ENCODE data around the gene C2orf78.

Gene C2orf78

GRCh38 chr2:73811878-73812277, 27.9 kb downstream of the C2orf78 start:
- TF ChIP-seq REST (IDR thresholded peaks at IDR 0.05; ENCODE audit: low read depth) (no peak), MAX (IDR thresholded peaks at IDR 0.05) (no peak), YY1 (IDR thresholded peaks at IDR 0.05; ENCODE audit: low read depth) (no peak), EP300 (IDR thresholded peaks at IDR 0.05; ENCODE audit: borderline replicate concordance) (no peak), TAF1 (IDR thresholded peaks at IDR 0.05; ENCODE audit: low read depth) (no peak), FOXM1 (IDR thresholded peaks at IDR 0.05; ENCODE audit: borderline replicate concordance, low read depth) (no peak), USF1 (IDR thresholded peaks at IDR 0.05) (no peak), NFIC (IDR thresholded peaks at IDR 0.05) (no peak), RAD21 (IDR thresholded peaks at IDR 0.05; ENCODE audit: low read depth) (no peak), EGR1 (IDR thresholded peaks at IDR 0.05) (no peak)

- TF ChIP-seq EP300 (IDR thresholded peaks at IDR 0.05; ENCODE audit: borderline replicate concordance) (no peak), USF1 (IDR thresholded peaks at IDR 0.05) (no peak), MAX (IDR thresholded peaks at IDR 0.05) (no peak), ZBTB7A (IDR thresholded peaks at IDR 0.05; ENCODE audit: low read depth) (no peak), FOXM1 (IDR thresholded peaks at IDR 0.05; ENCODE audit: borderline replicate concordance, low read depth) (no peak), REST (IDR thresholded peaks at IDR 0.05; ENCODE audit: low read depth) (no peak), TEAD4 (IDR thresholded peaks at IDR 0.05) (no peak), TCF12 (IDR thresholded peaks at IDR 0.05; ENCODE audit: low read depth) (no peak), NFIC (IDR thresholded peaks at IDR 0.05) (no peak), CREB1 (IDR thresholded peaks at IDR 0.05; ENCODE audit: low read depth) (no peak), CEBPB (IDR thresholded peaks at IDR 0.05) (no peak), TAF1 (IDR thresholded peaks at IDR 0.05; ENCODE audit: low read depth) (no peak)
Observed at GRCh38 chr2:73812635-73813034, 28.7 kb downstream of the C2orf78 start.

- TF ChIP-seq REST (IDR thresholded peaks at IDR 0.05; ENCODE audit: low read depth) (no peak), TAF1 (IDR thresholded peaks at IDR 0.05; ENCODE audit: low read depth) (no peak), TEAD4 (IDR thresholded peaks at IDR 0.05) (no peak), YY1 (IDR thresholded peaks at IDR 0.05; ENCODE audit: low read depth) (no peak), EP300 (IDR thresholded peaks at IDR 0.05; ENCODE audit: borderline replicate concordance) (no peak), ZBTB7A (IDR thresholded peaks at IDR 0.05; ENCODE audit: low read depth) (no peak), EGR1 (IDR thresholded peaks at IDR 0.05) (no peak), NFIC (IDR thresholded peaks at IDR 0.05) (no peak), MAX (IDR thresholded peaks at IDR 0.05) (no peak), CREB1 (IDR thresholded peaks at IDR 0.05; ENCODE audit: low read depth) (no peak), FOXM1 (IDR thresholded peaks at IDR 0.05; ENCODE audit: borderline replicate concordance, low read depth) (no peak), RAD21 (IDR thresholded peaks at IDR 0.05; ENCODE audit: low read depth) (no peak), CEBPB (IDR thresholded peaks at IDR 0.05) (no peak)
Observed at GRCh38 chr2:73818296-73818695, 34.3 kb downstream of the C2orf78 start.

GRCh38 chr2:73821227-73821626, 37.2 kb downstream of the C2orf78 start:
- TF ChIP-seq ZBTB7A (IDR thresholded peaks at IDR 0.05; ENCODE audit: low read depth) (no peak), FOXM1 (IDR thresholded peaks at IDR 0.05; ENCODE audit: borderline replicate concordance, low read depth) (no peak), REST (IDR thresholded peaks at IDR 0.05; ENCODE audit: low read depth) (no peak)
